GM10248 (cell line): ENCODE measurements around the gene GPRIN1.

Experiments
- CTCF ChIA-PET: fragments of 300-600 bp; sonication (Branson Sonifier 250); formaldehyde crosslinking; extraction: SDS; loops from one replicate; lab custom pipeline; 2021; ENCODE audit warnings: antibody characterized with exemption; lab: Yijun Ruan, JAX
- POLR2A ChIA-PET: fragments of 350-650 bp; sonication (Branson Sonifier 250); formaldehyde crosslinking; extraction: SDS; loops from one replicate; lab custom pipeline; 2020; ENCODE audit warnings: antibody characterized with exemption; lab: Yijun Ruan, JAX
- DNase-seq: peaks from one replicate; pipeline ENCODE4 v3.0.0; 2012; ENCODE audit errors: extremely low spot score
- TF ChIP-seq, protein P1 (sequence below): IDR thresholded peaks from 2 replicates; pipeline ENCODE4 v1.5.1; 2012; ENCODE audit warnings: mild to moderate bottlenecking, low read depth; ENCODE audit errors: extremely low read depth, missing control alignments, control extremely low read depth

GPRIN1 gene

DNA sequence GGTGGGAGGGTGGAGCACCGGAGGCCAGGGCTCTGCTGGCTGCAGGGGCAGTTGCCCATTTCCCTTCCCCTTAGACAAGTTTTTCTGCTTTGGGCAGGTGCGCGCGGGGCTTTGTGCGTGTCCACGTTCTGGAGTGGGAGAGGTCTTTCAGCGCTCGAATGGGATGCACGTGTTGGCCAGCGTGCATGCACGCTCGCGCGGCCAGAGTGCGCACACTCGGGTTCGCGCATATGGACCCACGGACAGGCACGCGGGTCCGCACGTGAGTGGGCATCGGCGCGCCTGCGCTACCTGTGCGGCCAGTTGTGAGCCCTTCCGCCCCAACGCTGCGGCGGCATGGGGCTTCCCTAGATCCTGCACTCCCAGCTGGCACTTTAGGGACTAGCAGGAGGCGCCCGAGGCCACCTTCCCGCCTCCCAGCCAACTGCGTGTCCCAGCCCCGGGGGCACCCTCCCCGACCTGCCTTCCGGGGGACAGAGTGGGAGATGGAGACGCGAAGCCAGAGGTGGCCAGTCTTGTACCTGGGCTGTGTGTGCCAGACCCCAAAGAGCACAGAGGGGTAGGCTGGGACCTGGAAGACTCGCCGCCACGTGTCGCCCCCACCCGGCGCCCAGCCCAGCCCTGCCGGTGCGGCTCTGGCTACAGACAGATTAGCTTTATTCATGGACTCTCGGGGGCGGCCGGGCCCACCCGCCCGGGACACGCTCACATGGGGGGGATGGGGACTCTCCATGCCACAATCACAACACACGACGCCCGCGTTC, 9.8 kb upstream of the GPRIN1 start:
- TF ChIP-seq, protein P1, sequence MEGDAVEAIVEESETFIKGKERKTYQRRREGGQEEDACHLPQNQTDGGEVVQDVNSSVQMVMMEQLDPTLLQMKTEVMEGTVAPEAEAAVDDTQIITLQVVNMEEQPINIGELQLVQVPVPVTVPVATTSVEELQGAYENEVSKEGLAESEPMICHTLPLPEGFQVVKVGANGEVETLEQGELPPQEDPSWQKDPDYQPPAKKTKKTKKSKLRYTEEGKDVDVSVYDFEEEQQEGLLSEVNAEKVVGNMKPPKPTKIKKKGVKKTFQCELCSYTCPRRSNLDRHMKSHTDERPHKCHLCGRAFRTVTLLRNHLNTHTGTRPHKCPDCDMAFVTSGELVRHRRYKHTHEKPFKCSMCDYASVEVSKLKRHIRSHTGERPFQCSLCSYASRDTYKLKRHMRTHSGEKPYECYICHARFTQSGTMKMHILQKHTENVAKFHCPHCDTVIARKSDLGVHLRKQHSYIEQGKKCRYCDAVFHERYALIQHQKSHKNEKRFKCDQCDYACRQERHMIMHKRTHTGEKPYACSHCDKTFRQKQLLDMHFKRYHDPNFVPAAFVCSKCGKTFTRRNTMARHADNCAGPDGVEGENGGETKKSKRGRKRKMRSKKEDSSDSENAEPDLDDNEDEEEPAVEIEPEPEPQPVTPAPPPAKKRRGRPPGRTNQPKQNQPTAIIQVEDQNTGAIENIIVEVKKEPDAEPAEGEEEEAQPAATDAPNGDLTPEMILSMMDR: no peak
- POLR2A ChIA-PET: no interaction called here
- CTCF ChIA-PET: no interaction called here

DNA sequence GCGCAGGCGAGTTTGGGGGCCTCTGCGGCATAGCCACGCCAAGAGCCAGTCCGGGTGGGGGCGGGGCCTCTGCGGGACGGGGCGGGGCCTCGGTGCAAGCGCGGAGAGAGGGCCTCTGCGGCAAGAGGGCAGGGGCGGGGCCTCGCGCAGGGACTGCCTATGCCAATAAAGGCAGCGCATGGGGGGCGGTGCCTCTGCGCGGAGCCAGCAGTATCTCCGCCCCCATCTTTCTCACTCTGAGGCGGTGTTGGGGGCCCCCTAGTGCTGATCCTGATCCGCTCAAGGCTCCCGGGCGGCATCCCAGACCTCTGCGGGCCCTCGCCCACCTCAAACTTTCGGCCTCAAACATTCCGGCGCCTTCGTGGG, 9.2 kb upstream of the GPRIN1 start:
- peak; percentile 90 for DNase-seq
- TF ChIP-seq, protein P1: peak; percentile 20
- ChIA-PET POLR2A (no interaction called here), CTCF (no interaction called here)

More for the DNA sequence above, 9.8 kb upstream of the GPRIN1 start:
- DNase-seq: no peak

DNA sequence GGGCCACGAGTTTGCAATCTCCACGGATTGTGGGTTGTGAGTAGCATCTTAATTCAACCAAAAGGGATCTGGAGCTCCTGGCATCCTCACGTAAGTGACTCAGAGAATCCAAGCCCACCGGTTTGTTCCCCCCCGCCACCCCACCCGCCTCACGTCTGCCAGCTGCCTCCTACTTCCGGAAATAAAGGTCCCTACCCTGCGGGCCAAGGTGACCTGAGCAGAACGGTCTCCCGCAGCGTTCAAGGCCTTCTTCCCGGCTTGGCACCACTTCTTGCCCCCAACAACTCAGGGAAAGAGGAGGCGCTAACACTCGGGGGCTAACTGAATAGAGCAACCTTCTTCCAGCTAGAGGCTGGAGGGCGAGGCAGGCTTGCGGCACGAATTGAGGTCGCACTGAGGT, 8.8 kb upstream of the GPRIN1 start:
- POLR2A ChIA-PET: no interaction called here
- no peak for DNase-seq
- CTCF ChIA-PET: interaction anchor here (0.8 kb wide), 1 partner anchor 13 kb away, joined by 3 read pairs; no protein-coding TSS in a partner anchor
- TF ChIP-seq, protein P1: no peak

DNA sequence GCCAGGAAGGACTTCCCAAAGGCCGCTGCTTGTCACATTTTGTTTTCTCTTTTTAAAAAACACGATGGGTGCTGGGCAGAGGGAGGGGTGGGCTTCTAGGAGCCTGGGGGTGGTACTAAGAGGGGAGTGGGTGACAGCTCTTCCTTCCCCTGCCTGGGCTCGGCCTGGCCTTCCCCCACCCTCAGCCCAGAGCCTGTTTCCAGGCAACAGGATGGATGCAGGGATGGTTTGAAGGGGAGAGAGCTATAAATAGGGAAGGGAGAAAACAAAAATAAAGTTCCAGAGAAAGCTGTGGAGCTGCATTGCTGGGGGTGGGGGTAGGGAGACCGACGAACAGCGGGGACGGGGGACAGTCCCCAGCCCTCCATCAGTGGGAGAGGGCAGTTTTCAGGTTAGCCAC, 6.6 kb upstream of the GPRIN1 start:
- ChIA-PET CTCF (interaction anchor here (1.6 to 2.2 kb wide), 2 partner anchors 43 to 44 kb away, joined by 4 to 8 read pairs; no protein-coding TSS in a partner anchor), POLR2A (no interaction called here)
- no peak for DNase-seq
- TF ChIP-seq, protein P1: no peak

DNA sequence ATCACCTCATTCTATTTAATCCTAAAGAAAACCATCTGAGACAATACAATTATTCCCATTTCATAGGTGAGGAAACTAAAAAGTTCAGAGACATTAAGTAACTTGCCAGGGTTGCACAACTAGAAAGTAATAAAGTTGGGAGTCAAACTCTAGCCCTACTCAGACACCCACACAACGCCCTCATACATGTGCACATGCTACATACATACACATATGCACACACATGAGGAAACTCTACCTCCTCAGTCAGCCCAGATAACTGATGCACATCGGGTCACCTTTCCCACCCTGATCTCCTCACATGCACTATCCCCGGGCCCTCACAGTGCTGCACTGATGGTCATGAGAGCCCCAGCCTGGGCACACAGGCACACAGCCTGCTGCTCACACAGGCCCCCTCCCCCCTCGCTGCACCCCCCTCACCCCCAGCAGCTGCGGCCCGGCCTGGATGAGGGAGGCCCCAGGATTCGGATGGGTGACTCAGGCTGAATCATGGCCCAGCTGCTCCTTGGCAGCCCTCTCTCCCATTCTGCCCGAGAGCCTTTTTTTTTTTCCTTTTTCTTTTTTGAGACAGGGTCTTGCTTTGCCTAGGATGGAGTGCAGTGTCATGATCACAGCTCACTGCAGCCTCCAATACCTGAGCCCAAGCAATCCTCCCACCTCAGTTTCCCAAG, 5.0 kb upstream of the GPRIN1 start:
- CTCF ChIA-PET: no interaction called here
- TF ChIP-seq, protein P1: no peak
- POLR2A ChIA-PET: no interaction called here
- no peak for DNase-seq

DNA sequence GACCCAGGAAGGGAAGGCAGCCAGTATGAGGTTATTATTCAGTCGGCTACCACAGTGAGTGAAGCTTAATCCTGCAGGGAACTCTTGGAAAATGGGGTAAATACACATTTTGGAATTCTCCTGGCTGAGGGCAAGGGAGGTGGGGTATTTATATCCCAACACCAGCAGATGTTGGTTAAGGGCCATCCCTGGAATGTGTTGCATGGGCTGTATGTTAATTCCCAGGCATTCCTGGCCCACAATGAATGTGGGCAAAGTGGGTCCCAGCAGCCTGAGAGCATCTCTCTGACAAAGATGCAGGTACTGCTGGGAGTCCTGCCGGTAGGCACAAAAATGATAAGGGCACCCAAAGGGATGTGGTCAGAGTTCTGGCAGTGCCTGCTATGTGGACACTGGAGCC, 2.9 kb upstream of the GPRIN1 start:
- TF ChIP-seq, protein P1: no peak
- CTCF ChIA-PET: interaction anchor here (1.1 to 1.7 kb wide), 2 partner anchors 9 to 39 kb away, joined by 4 to 5 read pairs; no protein-coding TSS in a partner anchor
- POLR2A ChIA-PET: no interaction called here
- no peak for DNase-seq
